HG02588 (cell line): ENCODE data around the gene ETV3.
"Not testable (repeated sequence)": the region's sequence is repeated elsewhere in the genome, so short reads cannot be mapped to it uniquely, and the experiment has no call there.

ENCODE experiments used
- ATAC-seq: cut with Tn5 transposase; IDR thresholded peaks from one replicate; pipeline ENCODE4 v1.9.1; 2021; ENCODE audit warnings: mild to moderate bottlenecking, moderate library complexity; ENCODE audit not compliant: unreplicated experiment

ETV3 gene

DNA sequence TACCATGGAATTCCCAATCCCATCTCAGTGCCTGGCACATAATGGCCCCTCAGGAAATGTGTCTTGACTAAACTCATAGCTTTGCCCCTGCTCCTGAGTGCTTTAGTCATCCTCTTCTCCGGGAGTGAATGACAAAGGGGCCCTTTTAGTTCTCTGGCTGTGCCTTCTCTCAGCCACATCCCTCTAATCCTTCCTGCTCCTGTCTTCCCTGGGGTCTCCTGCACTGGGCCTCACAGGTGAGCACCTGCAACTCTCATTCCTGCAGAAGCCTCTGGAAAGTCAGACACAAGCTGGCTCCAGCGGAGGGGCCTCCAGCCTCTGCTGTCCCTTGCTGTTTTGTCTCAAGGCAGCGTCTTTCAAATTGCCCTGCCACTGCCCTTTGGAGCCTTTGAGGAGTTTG is 24.6 kb downstream of the ETV3 start:
- ATAC-seq: no peak

DNA sequence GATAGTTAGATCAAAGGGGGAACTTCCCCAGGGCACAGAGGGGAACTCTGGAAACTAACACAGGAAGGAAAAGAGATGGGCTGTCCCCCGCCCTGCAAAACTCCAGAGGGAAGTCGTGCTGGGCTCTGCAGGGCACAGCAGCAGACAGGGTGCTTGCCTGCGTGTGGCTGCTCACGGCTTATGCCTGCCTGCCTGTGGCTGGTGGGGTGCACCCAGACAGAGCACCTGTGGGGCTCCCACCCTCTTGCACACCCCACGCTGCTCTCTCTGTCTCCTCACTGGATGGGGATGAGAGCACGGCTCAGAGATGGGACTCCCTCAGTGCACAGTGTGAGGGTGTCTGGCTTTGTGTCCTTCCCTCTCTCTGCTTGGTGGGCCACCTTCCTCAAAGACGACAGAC is 25.1 kb downstream of the ETV3 start:
- ATAC-seq: no peak

DNA sequence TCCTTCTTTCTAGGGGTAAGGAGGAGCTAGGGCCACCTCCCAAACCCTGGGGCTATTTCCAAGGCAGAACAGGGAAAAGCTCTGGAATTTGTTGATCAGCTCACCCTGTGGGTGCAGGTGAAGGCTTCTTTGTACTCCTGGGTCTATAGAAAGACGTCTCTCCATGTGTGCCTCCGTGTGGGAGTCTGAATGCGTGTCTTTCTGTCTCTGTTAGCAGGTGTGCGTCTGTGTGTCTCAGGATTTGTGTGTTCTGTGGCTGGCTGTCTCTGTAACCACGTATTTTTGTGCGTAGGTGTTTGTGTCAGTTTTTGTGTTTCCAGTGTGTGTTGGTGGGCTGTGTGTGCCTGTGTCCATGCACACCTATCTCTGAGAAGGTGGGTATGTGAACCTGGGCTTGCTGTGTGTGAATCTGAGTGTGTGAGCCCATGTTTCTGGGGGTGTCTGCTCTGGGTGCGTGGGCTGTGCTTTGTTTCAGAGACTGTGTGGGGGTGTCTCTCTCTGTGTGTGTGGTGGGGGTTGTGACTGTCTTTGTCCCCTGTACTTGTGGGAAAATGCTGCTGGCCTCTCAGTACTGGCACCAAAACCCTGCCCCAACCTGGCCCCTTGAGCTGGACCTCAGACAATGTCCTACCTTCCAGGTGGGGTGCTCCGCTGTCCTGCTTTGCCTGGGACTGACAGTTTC is 25.9 kb downstream of the ETV3 start:
- ATAC-seq: no peak

DNA sequence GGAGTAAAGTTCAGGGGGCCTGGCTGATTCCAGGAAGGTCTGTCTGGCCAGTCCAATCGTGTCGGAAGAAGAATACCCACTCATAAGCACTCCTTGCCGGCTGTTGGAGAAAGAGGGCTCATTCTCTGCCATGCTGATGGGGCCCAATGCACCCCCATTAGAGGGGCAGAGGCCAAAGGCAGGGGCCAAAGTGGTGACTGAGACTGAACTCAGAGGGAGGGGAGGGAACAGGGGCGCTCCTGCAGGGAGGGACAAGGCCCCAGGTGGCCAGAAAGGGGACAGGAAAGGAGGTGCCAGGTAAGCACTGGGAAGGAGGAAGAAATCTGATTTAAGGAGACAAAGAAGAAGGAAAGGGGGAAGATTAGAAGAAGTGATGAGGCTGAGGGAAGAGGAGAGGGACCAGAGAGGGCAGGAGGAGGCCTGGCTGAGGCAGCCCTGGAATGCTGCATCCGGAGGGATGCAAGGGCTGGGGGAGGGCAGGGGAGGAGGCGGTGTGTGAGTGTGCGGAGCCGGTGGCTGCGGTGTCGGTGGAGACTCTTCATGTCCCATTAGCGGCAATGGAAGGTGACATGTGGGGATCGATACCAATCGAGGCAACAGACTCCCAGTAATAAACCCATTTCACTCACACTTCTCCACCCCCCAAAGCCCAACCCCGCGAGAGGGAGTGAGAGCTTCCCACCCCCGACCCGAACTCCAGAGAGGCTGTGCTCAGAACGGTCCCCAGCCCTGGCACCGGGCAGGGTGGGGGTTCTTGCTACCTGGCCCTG is 26.6 kb downstream of the ETV3 start:
- ATAC-seq: no peak

DNA sequence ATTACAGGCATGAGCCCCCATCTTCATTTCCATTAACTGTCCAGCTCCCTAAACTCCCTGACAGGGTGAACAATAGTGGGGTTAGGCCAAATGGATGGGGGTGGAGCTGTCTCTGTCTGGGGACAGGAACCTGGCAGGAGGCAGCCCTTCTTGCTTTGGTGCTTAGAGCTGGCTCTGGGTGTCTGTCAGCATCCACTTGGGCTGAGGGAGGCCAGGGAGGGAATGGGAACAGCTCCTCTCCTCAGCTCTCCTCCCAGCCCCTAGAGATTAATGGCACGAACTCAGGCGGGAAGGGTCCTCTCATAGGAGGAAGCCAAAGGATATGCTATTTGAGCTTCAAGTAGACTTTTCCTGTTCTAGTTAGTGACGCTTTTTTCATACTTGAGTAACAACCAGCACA is 27.5 kb downstream of the ETV3 start:
- ATAC-seq: no peak

DNA sequence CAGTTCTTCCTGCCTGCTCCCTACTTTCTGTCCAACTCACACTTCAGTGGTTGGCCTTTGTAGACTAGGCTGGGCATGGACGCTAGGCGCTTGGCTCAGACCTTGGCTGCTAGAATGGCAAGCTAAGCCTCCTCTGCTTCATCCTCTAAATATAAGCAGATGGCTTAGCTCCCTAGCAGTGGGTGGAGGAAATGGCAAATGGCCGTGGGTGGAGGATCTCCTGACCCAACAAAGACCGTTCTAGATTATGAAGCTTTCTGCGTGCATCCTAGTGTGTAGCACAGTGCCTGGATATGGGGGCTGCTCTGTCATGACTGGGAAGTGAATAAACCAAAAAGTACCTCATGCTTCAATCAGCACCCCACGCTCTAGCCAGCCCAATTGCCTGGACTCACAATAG is 28.2 kb downstream of the ETV3 start:
- no peak for ATAC-seq

DNA sequence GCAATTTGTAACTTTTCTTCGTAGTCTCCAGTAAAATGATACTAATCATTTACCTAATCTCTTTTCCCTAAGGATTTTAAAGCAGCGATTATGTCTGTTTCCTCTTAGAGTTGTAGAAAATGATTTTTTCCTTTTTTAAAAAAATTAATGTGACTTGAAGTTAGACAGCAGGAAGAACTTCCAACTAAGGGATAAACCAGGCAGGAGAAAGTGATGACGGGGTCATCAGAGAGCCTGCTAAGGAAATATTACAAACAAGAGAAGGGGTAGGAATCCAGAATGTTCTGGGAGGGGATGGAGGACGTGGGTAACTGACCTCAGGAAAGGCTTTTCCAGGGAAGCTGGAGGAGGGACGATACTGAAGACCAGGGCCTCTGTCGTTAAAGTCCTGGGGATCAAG is 29.7 kb downstream of the ETV3 start:
- no peak for ATAC-seq

DNA sequence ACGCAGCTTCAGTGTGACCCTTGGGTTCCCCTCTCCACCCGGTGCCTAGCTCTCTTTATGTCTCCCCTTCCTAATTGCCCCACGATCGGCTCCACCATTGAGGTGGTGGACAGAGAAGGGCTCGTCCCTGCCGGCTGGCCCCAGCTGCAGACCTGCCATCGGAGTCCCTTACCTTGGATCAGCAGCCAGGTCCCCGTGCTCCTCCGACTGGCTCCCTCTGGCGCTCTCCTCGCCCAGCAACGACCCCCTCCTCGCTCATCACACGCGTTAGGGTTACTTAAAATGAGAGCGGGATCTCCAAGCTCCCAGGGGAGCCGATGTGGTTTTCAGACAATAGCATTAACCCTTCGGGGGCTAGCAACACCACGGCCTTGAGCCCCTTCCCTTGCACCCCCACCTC is 30.5 kb downstream of the ETV3 start:
- ATAC-seq: no peak

DNA sequence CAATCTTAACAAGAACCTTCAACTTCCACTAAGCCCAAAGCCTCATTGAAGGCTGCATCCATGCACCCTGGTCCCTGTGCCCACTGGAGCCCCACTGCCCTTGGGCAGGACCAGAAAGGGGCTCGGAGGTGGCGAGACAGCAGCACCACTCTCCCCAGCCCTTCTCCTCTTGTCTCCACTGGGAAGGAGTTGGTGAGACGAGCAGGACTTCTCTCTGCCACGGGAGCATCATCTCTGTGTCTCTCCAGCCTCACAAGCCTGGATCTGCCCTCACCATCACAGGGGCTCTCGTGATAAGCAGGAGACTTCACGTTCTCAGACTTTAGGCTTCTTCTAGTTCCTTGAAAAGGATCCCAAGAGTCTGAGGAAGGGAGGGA is 31.4 kb downstream of the ETV3 start:
- ATAC-seq: no peak

DNA sequence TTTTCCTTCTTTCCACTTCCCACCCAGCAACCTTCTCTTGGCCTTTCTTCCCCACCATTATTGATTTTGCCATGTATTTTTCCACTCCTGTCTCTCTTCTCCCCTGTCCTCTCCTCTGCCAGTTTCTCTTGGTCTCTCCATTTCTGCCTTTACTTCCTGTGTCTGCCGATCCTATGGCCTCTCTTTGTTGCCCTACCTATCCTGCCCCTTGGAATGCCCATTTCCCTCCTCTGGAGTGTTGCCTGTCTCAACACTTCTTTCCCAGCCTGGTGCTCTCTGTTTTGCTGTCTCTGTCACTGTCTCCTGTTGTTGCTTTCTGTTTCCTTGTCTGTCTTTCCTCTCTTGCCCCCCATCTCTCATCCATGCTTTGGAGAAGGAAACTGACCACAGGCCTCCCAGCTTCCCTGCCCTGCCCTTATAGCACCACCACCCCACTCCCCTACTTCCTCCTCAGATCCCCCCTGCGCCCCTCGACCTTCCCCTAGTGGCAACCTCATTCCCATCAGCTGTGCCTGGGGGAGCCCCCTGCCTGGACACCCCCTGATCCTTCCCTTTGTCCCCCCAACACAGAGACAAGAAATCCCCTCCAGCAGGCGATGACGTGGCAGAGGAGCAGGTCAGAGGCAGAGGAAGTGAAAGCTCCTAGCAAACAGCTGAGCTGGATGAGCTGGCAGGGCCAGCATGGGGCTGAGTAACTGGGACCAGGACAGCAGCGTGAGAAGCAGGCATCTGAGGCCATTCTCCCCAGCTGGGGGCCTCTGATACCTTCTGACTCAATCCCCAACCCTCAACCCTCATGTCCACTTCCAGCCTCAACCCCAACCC is 32.0 kb downstream of the ETV3 start:
- ATAC-seq: peak; percentile 86

DNA sequence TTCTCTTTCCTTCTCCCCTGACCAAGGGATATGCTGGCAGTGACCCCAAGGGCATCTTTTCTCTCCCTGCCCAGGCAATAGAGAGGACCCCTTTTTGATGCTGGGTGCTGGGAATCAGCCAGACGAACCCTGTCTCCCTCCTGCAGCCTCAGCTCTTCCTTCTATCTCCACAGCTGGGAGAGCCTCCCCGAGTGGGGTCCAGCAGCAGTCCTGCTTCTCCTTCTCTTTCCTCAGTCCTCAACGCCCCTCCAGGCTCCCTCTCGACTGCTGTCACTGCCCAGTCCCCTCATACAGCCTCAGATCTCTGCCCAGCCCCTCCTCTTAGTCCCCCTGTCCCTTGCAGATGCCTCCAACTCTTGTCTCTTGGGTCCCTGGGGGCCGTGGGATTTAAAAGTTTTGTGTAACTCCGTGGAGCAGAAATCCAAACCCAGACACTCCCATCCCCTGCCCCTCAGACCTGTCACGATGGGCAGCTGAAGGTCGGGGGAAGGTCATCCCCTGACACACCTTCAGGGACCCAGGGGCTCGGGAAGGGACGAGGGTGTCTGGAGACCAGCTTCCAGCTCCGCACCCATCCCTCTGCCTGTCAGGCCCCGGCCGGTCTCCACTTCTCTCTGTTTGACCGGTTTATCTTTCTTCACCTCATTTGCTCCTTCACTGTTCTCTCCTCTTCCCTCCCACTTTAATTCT is 32.8 kb downstream of the ETV3 start:
- ATAC-seq: no peak

DNA sequence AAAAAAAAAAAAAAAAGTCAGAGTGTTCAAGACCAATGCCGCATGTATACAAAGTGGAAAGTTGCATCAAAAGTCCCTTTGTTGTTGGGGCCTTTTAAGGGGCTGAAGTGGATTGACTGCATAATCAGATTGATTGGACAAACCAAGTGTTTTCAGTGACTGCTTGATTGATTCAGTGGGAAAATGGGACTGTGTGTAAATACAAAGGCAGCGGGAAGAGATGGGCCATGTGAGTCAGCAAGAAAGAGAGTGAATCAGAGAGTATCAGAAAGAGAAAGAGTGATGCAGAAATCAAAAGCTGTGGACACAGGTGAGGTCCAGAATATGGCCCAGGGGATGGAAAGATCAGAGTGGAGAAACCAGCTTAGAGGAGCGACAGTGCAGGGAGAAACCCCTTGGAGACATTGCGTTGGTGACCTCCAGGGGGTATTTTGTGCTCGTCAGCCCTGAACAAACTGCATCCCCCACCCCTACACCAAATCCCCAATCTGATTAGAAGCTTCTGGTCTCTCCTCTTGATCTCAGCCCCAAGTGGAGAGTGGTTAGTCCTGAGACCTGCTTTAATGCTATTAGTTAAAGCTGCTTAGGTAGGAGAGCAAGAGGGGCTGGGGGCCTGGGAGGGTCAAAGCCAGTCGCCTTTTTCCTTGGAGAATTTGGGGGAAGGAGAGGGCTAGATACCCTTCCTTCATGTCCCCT is 33.4 kb downstream of the ETV3 start:
- no peak for ATAC-seq

DNA sequence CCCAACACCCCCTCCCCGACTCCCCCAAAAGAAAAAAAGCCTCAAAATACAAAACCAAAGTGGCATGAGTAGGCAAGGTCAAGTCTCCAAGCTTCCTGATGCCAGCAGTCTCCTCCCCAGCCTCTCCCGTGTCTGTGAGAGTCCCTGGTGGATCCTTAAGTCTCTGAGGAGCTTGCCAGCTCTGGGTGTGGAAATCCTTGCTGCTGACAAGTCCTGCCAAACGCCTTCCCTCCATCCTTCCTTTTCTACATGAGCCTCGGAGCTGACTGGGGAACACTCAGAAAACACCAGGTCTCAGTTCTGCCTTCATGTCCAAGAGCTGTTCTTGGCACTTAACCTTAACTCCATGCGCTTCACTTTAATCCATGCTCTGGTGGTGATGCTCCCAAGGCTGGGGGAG is 34.9 kb downstream of the ETV3 start:
- no peak for ATAC-seq

DNA sequence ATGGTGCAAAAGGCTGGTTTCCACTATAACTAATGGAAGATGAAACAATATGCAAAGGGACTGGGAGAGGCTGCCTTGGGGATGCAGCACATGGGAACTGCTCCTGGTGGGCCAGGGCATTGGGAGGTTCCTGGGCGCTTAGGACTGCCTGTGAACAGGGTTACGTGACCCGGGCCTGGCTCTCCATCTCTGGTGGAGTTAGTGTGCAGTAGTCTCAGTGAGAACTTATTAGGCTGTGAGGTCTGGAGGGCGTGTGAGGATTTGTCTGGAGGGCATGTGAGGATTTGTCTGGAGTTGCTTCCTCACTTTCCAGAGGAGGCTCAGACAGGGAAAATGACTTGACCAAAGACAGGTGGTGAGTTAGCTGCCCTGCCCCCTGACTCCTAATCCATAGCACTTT is 37.0 kb downstream of the ETV3 start:
- ATAC-seq: no peak

DNA sequence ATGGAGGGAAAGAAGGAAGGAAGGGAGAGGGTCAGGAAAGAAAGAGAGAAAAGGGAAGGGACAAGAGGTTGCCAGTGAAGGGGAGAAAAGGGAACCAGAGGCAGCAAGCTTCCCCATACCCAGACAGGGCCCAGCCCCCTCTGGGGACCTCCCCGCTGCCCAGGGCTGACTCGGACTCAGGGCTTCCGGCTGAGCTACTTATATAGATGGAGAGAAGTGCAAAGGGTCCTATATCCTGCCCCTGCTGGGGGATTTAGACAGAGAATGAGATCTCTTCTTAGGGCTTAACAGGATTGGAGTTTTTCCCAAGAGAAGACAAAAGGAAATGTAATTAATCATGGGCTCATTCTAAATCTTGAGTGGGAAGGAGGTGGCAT is 38.6 kb downstream of the ETV3 start, which contains the start of gene ETV3L:
Gene ETV3L (minus strand): TSS at position 176 of the 377 bp plus-strand sequence. CDS start 285 bp downstream, outside the sequence.
- no peak for ATAC-seq

DNA sequence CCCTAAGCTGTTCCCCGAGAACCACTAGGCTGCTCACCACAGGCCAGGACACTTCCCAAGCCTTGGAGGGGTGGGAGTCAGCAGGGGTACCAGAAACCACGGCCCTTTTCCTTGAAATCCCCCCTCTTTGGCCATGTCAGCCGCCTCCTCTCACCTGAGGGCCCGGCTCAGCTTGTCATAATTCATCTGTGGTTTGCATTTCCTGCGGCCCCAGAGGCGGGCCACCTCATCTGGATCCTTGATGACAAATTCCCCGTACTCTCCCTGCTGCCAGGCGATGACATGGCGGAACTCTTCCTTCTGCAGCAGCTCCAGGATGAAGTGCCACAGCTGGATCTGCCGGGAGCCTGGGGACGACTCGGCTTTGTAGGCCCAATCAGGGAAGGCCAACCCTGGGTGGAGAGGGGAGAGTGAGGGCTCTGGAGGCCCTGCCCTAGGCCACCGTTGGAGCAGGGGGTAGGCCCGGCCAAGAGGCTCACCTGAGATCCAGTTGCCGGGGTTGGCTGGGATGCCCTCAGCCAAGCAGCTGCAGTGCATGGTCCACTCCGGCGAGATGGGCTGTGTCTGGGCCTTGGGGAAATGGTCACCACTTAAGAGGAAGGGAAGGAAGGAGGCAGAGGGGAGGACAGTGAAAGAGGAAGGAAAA is 39.1 kb downstream of the ETV3 start:
- not testable (repeated sequence) for ATAC-seq

DNA sequence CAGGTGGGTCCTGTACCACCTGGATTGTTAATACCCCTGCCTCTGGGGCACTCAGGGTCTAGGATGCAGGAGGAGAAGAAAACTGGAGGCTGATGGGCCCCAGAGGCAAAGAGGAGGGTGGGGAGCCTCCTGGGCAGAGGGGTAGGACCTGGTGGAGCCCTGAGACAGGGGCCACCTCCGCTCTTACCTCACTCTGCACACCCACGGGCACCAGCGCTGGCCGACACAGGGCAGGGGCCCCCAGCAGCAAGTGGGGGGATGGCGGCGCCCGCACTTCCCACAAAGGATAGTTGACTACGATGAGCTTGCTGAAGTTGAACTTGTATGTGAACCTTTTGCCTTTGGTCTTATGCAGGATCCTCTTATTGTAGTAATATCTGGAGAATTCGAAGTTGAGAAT is 39.7 kb downstream of the ETV3 start:
- ATAC-seq: no peak

DNA sequence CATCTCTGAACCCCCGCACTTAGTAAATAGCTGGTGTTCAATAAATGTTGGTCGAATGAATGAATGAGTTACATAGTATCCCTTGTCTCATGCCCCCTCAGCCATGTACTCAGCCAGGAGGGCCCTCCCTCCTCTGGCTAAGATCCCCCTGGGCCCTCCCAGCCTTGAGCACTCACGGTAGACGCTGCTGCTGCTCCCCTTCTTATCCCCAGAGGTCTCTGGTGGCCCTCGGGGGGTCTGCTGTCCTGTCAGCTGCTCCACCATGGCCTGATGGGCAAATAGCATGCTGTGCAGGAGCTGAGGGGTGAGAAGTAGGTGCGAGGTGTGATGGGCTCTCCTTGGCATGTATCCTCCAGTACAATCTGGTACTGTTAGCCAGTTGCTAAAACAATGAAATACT is 40.5 kb downstream of the ETV3 start:
- ATAC-seq: no peak

DNA sequence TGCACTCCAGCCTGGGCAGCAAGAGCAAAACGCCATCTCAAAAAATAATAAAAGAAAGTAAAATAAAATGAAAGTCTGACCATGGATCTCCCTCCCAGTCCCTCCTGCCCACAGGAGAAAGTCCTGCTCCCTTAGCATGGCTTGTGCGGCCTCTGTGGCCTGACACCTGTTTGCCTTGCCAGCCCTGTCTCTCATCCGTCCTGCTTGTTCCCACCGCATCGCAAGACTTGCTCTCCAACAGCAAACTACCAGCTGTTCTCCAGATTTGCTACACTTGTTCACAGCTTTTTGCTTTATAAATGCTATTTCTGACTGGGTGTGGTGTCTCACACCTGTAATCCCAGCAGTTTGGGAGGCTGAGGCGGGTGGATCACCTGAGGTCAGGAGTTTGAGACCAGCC is 41.3 kb downstream of the ETV3 start:
- ATAC-seq: no peak

DNA sequence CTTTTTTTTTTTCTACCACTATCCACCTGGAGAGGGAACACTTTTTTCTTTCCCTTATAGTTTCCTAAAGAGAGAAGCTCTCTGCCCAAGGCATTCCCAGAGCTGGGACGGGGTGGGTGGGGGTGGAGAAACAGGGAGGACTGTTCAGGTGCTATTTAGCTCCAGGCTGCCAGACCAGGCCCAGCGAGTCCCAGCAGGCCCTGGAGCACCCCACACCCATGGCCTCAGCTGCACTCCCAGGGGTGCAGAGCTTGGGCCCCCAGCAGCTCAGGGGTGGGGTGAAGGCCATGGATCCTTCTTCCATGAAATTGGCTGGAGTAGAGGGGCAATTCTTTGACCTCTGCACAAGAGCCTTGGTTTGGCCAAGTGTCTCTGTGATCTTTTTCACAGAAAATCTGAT is 42.6 kb downstream of the ETV3 start:
- ATAC-seq: no peak
